Urinary bladder (tissue), 4 donors: ENCODE data around the gene LINGO1. TPM values are rescaled to one million over a fixed set of nuclear protein-coding genes. Genes with fewer than 3 reads are reported as not detected.

ENCODE experiments used
- DNase-seq: peaks from one replicate; pipeline ENCODE4 v3.0.0-alpha.2; 2015; ENCODE audit errors: extremely low spot score
- H3K27ac ChIP-seq: one replicate; pipeline ENCODE4 v1.5.1; 2013; ENCODE audit warnings: low read depth, mild to moderate bottlenecking, moderate library complexity
- H3K36me3 ChIP-seq: one replicate; pipeline ENCODE4 v1.6.1; 2013; ENCODE audit warnings: mild to moderate bottlenecking, moderate library complexity; ENCODE audit not compliant: insufficient read depth
- H3K4me1 ChIP-seq: one replicate; pipeline ENCODE4 v1.6.1; 2013; ENCODE audit warnings: mild to moderate bottlenecking, moderate library complexity; ENCODE audit not compliant: insufficient read depth
- H3K4me3 ChIP-seq: one replicate; pipeline ENCODE4 v1.5.1; 2013; ENCODE audit warnings: low read depth, low read length
- WGBS: extraction: QIAGEN DNeasy Blood & Tissue Kit; methylation state at CpG from one replicate; pipeline ENCODE4 v1.1.7; 2013; 5-methylcytosine and 5-hydroxymethylcytosine counted together
- polyA plus RNA-seq: library from polyadenylated mRNA; stranded (reverse); fragments of 200-250 nt; gene quantifications from one replicate; pipeline ENCODE4 v1.2.3, GENCODE V29; 2013
- total RNA-seq: library from RNA; depleted of rRNA; stranded (reverse); fragments of >200 nt; gene quantifications from one replicate; pipeline ENCODE4 v1.2.3, GENCODE V29; 2014
- donor health status: healthy with polysubstance abuse.
- donor health status: healthy.

LINGO1 gene
- total and polyA plus RNA-seq, 2 donors: 1.8 to 3.7 TPM

GRCh38 chr15:77646104-77646694 is 13.5 kb upstream of the LINGO1 start:
- 83% methylated on average over 8 of the region's 8 CpGs for WGBS
- Histone ChIP-seq H3K36me3 (no peaks in the 10 kb centered on the region), H3K4me1 (no peaks in the 10 kb centered on the region), H3K4me3 (no peak overlapping the region), H3K27ac (no peak overlapping the region)
- no peak for DNase-seq

- Histone ChIP-seq H3K4me1 (no peaks in the 10 kb centered on the region), H3K4me3 (no peak overlapping the region), H3K36me3 (no peaks in the 10 kb centered on the region), H3K27ac (no peak overlapping the region)
- 78% methylated on average over 8 of the region's 8 CpGs for WGBS
- DNase-seq: no peak
These were observed 12.9 kb upstream of the LINGO1 start for GRCh38 chr15:77645602-77646001.

DNA sequence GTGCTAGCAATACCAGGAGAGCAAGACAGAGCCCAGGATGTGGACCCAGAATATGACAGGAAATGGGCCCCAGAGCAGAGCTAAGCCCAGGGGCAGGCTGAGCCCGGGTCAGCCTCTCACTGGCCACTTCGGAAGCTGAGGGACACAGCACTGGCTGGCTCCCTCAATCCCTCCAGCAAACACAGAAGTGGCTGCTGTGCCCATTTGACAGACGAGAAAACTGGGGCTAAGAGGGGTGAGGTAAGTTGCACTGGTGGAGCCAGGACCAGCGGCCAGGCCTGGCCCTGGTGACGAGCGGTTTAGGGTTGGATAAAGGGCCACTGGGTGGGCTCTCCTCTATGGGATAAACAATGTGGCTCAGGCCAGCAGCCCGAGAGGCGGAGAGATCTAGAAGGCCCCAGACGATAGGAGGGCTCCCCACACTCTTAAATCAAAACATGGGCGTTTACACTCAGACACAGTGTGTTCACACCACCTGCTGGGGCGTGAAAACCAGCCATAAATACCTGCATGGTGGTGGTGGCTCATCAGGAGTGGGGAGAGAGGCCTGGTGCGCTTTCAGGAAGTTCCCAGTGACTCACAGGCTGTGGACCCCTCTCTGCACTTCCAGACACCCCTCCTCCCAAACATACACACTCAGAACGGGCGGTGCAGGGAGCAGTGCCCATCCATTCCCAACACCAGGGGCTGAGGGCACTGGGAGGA is 12.0 kb upstream of the LINGO1 start:
- H3K4me1 ChIP-seq: no peaks in the 10 kb centered on the region
- no peak for DNase-seq
- H3K27ac ChIP-seq: no peak overlapping the region
- H3K4me3 ChIP-seq: no peak overlapping the region
- 77% methylated on average over 14 of the region's 14 CpGs for WGBS
- no peaks in the 10 kb centered on the region for H3K36me3 ChIP-seq

GRCh38 chr15:77643764-77644163 is 11.1 kb upstream of the LINGO1 start:
- DNase-seq: no peak
- Histone ChIP-seq H3K4me1 (no peaks in the 10 kb centered on the region), H3K4me3 (no peak overlapping the region), H3K36me3 (no peaks in the 10 kb centered on the region), H3K27ac (no peak overlapping the region)
- 86% methylated on average over 11 of the region's 11 CpGs for WGBS

DNA sequence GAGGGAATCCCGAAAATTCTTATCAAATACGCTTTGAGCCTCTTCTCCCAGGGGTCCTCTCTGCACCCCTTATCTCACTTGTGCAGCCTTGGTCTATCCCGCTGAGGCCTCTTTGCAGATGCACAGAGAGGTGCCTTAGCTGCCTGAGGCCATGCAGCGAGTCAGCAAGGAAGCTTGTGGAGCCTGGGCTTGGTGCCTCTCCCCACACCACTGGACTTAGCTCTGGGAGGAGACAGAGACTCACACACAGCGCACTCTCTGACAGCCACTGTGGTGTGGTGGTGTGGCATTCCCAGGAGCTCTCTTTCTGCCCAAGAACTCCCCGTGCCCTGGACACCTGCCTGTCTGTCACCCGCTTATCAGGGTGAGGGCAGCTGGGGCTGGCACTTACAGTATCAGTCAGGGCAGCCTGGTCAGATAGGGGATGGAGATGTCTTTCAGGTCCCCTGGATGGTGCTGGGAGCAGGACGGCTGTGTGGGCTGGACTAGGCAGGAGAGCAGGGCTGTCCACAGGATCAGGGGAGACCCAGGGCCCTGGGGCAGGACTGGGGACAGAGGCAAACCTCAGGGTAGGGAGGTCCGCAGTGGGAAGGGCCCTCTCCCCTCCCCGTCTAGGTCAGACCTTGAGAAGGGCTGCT is 10.2 kb upstream of the LINGO1 start:
- no peak for DNase-seq
- Histone ChIP-seq H3K4me3 (no peak overlapping the region), H3K27ac (no peak overlapping the region), H3K4me1 (no peaks in the 10 kb centered on the region), H3K36me3 (no peaks in the 10 kb centered on the region)
- 78% methylated on average over 10 of the region's 10 CpGs for WGBS

DNA sequence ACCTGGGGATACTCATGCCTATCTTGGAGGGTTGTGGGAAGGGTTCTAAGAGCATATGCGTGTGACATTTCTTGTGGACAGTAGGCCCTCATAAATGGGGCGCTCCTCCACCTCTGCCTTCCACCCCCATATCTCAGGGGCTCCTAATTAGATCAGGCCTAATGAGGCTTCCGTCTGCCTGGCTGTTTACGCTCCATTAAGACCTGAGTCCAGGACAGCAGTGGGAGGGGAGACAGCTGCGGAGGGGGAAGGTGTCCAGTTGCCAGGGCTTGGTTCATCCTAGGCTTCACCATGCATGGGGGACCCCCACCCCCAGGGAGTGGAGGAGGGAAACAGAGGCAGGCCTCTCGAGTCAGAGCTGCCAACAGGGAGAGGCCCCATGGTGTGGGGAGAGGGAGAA is 9.3 kb upstream of the LINGO1 start:
- no peak overlapping the region for H3K27ac ChIP-seq
- no peaks in the 10 kb centered on the region for H3K4me1 ChIP-seq
- no peaks in the 10 kb centered on the region for H3K36me3 ChIP-seq
- WGBS: 76% methylated on average over 6 of the region's 6 CpGs
- DNase-seq: no peak
- no peak overlapping the region for H3K4me3 ChIP-seq

GRCh38 chr15:77640615-77641014 is 7.9 kb upstream of the LINGO1 start:
- WGBS: 49% methylated on average over 2 of the region's 2 CpGs
- H3K4me3 ChIP-seq: no peak overlapping the region
- no peaks in the 10 kb centered on the region for H3K36me3 ChIP-seq
- no peak overlapping the region for H3K27ac ChIP-seq
- DNase-seq: no peak
- H3K4me1 ChIP-seq: no peaks in the 10 kb centered on the region

DNA sequence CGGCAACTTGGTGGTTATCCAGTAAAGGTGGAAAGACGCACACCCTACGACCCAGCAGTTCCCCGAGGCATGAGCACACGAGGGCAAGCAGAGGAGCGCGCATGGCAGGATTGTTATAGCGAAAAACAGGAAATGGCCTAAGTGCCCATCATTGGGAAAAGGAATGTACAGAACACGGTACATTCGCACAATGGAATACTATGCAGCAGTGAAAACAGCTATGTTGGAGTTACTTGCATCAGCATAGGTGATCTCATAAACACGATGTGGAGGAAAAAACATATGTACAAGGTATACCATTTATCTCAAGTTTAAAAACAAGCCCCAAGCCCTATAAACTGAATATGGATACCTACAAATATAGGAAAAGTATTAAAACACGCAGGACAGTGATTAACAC is 6.7 kb upstream of the LINGO1 start:
- Histone ChIP-seq H3K4me3 (no peak overlapping the region), H3K36me3 (no peaks in the 10 kb centered on the region), H3K4me1 (no peaks in the 10 kb centered on the region), H3K27ac (no peak overlapping the region)
- 94% methylated on average over 12 of the region's 12 CpGs for WGBS
- no peak for DNase-seq

GRCh38 chr15:77637851-77638692 is 5.4 kb upstream of the LINGO1 start:
- WGBS: 68% methylated on average over 10 of the region's 10 CpGs
- no peak for DNase-seq
- H3K4me3 ChIP-seq: no peak overlapping the region
- no peaks in the 10 kb centered on the region for H3K4me1 ChIP-seq
- no peaks in the 10 kb centered on the region for H3K36me3 ChIP-seq
- H3K27ac ChIP-seq: no peak overlapping the region

DNA sequence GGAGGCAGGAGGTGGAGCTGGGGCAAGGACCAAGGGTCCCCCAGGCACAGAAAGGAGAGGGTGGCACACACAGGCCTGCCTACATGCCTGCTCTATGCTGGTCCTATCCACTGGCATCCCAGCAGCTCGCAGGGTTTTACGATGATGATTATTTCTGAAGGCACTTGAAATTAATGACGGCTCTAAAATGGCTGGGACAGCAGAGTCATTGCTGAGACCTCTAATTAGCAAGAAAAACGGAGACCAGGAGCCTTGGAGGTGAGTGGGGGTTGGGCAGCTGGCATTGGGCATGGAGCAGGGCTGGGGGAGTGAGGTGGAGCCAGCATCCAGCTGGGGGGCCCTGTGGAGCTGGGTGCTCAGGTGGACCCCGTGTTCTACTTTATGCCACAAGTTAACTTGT is 3.5 kb upstream of the LINGO1 start:
- Histone ChIP-seq H3K36me3 (no peaks in the 10 kb centered on the region), H3K27ac (no peak overlapping the region), H3K4me3 (no peak overlapping the region), H3K4me1 (no peaks in the 10 kb centered on the region)
- WGBS: 63% methylated on average over 5 of the region's 5 CpGs
- DNase-seq: no peak

DNA sequence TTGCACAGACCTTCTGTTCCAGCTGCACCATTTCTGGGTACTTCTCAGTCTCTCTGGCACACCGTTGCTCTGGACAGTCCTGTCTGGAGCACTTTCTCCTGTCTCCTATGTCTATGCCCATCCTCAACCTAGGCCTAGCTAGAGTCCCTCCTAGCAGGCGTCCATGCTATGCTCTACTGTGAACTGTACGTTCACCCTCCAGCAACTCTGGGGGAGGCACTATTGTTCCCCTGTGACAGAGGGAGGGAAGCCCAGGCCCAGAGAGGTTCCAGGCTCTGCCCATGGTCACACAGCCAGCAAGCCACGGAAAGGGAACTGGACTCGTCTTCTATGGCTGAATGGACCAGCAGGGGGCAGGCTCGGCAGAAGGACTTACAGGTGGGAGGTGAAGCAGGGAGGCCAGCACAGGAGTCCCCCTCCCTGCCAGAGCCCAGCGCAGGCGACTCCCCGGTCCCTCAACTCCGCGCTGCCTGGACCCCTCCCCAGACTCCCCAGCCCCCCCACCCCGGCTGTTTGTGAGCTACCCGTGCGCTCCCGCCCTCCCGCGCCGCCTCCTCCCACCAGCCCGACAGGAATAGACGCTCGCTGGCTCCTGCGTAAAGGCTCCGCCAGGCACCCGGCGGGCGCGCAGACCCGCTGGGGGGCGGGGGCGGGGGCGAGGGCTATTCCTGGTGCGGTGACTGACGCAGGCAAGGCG is 1.7 kb upstream of the LINGO1 start:
- WGBS: 3% methylated on average over 34 of the region's 34 CpGs
- Histone ChIP-seq H3K36me3 (no peaks in the 10 kb centered on the region), H3K27ac (no peak overlapping the region), H3K4me1 (no peaks in the 10 kb centered on the region), H3K4me3 (no peak overlapping the region)
- DNase-seq: no peak

- H3K4me1 ChIP-seq: no peaks in the 10 kb centered on the region
- H3K27ac ChIP-seq: no peak overlapping the region
- no peak overlapping the region for H3K4me3 ChIP-seq
- H3K36me3 ChIP-seq: no peaks in the 10 kb centered on the region
- WGBS: 13% methylated on average over 9 of the region's 9 CpGs
- DNase-seq: no peak
These were observed 1.2 kb upstream of the LINGO1 start for GRCh38 chr15:77633913-77634265.

DNA sequence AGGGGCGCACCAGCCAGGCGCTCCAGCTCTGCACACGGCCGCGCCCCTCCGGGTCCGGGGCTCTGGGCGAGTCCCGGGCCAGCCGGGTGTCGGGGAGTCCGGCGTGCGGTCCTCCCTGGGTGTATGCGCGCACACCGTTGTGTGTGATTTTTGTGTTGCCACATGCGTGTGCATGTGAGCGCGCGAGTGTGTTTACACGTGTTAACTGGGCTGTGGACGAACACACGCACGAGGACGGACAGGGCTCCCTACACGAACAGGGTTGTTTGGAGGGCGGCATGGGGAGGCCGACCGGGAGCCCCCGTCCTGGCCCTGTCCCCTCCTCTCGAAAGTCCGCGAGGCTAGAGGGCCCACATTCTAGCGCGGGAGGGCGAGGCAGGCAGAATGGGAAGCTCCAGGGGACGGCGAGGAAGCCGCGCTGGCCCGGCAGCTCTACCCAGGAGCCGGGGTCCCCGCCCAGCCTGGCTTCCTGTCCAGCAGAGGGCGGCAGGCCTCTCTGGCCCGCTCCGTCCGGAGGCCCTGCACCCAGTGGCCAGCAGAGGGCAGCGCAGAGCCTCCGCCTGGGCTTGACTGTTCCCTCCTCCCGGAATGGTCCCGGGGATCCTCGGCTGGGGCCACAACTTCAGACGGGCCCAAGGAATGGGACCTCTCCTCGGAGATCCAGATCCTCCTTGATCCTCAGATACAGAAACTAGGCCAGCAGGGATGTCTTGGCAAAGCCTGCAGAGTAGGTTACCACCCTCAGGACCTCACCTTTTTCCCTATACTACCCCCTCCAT is 611 bp upstream of the LINGO1 start:
- Histone ChIP-seq H3K4me1 (no peaks in the 10 kb centered on the region), H3K4me3 (peak overlapping the region; percentile 46), H3K27ac (no peak overlapping the region), H3K36me3 (no peaks in the 10 kb centered on the region)
- under 1% methylated on average over 55 of the region's 55 CpGs for WGBS
- DNase-seq: no peak
